LNCAP (cell line): ENCODE data around the gene DMRTA2.

ENCODE experiments used
- TF ChIP-seq, protein P1 (sequence below): fragments of 450-650 bp; IDR thresholded peaks from 2 replicates; pipeline ENCODE4 v1.5.1; 2017; ENCODE audit warnings: mild to moderate bottlenecking

Gene DMRTA2

DNA sequence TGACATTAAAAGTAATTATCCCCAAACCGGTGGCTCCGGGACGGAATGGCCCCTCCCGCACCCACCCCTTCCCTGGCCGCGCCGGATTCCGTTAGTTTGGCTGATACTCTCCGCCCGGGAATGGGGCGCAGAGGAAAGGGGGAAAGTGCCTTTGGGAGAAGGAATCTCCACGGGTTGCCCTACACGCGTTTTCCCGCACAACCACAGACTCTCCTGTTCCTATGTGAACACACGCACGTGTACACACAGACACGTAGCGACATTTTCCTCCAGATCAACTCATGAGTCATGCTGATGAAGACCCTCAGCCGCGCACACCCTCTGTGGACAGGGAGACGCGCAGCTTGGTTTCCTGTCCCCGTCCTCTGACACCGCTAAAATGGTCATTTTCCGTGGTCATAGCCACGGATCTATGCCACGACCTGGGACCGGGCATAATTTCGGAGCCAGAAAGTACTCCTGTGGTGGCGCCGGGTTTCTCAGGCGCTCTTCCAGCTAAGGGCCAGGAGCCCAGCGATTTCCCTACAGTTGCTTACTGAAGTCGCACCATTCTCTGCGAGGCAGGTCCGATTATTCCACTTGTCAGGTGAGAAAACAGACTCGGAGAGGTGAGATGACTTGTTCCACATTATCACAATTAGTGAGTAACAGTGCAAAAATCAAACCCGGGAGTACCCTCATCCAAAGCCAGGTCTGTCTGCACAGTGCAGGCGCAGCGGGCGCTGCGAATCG lies 4.0 kb upstream of the DMRTA2 start:
- TF ChIP-seq, protein P1, sequence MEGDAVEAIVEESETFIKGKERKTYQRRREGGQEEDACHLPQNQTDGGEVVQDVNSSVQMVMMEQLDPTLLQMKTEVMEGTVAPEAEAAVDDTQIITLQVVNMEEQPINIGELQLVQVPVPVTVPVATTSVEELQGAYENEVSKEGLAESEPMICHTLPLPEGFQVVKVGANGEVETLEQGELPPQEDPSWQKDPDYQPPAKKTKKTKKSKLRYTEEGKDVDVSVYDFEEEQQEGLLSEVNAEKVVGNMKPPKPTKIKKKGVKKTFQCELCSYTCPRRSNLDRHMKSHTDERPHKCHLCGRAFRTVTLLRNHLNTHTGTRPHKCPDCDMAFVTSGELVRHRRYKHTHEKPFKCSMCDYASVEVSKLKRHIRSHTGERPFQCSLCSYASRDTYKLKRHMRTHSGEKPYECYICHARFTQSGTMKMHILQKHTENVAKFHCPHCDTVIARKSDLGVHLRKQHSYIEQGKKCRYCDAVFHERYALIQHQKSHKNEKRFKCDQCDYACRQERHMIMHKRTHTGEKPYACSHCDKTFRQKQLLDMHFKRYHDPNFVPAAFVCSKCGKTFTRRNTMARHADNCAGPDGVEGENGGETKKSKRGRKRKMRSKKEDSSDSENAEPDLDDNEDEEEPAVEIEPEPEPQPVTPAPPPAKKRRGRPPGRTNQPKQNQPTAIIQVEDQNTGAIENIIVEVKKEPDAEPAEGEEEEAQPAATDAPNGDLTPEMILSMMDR: no peak

GRCh38 chr1:50426702-50427085 lies 3.5 kb upstream of the DMRTA2 start:
- TF ChIP-seq, protein P1: no peak

DNA sequence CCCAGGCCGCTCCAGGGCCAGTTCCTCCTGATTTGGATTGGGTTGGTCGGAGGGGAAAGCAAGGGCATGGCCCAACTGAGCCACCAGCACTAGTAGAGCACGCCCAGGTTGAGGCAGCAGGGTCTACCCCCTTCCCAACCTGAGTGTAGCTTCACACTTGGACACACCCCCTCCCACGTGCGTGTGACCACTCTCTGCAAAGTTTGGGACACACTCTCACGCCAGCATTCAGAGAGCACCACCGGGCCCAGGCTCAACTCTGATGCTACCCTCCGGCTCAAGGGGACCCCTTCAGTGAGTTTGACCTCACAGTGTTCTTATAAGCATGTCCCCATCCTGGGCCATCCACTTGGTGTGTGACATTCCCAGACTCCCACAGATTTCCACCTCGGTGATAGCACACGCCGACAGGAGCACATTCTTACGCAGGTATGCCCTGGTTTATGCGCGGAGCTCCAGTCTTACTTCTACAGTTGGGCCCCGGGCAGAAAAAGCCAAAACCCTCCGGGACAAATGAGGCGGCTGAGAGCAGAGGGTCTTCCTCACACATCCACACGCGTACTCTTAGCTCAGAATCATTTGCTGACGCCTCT lies 3.0 kb upstream of the DMRTA2 start:
- TF ChIP-seq, protein P1: no peak

- TF ChIP-seq, protein P1: no peak
Observed at GRCh38 chr1:50425376-50426107, 2.3 kb upstream of the DMRTA2 start.

DNA sequence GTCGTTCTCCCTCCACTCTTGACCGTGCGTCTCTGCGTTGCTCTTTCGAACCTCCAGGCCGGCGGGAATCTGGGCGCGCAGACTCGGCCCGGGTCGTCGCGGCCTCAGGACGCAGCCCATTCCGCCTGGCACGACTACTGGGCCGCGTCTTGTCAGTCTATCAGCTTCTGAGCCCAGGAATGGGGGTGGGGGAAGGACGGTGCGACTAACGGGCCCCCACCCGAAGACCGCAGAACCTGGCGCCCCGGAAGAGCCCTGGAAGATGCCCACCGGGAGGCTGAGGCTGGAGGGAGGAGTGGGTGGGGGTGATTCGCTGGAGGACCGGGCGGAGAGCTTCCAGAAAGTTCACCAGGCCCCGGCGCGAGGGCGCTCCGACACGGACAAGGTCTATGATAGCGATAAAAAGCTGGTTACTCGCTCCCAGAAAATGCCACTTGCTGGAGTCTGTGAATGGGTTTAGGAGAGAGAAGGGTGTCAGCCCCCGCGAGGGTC lies 1.7 kb upstream of the DMRTA2 start:
- TF ChIP-seq, protein P1: no peak

DNA sequence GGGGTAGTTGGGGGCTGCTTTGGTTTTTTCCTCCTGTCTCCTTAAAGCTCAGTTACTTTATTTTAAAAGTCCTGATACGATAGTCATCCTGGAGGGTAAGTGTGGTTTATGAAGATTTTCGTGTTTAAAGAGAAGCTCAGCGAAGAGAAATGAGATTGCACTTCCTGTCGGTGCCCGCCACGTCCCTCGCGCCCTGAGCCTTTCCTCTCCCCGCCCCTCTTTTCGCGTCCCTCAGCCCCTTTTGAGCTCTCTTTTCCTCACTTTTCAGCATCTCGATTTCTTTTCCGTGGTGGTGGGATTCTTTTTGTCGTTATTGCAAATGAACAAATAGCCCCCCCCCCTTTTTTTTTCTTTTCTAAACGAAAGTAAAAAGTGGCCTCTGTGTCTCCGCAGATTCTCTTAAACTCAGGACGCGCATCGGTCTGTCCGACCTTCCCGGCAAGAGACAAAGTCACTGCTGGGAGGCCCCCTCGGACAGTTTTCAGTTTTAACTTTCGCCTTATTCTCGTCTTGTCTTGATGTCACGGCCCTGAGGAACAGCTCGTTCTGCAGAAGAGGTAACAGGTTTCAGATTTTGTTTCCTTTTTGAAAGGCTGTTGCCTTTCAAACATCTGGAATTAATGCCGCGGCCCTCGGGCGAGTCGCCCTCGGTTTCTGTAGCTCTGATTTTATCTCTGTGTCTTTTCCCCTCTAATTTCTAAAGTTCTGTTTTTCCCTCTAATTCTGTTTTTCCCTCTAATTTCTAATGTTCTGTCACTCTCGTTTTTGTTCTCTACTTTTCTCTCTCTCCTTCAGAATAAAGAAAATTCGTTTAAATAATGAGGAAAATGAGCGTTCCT lies 1.0 kb upstream of the DMRTA2 start:
- TF ChIP-seq, protein P1: no peak

DNA sequence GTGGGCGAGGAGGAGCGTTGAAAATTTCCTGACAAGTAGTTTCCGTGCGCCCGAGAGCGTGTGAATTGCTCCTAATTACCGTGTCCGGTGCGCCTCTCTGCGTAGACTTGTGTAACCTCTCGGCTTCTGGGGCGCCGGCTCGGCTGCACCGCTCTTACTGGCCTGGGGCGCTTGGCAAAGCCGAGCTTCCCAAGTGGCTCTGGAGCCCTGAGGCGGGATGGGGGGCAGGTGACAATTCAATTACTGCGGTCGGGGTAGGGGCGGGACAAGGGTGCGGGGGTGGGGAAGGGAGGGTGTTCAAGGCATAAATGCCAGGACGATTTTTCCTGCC lies 392 bp upstream of the DMRTA2 start:
- TF ChIP-seq, protein P1: no peak
